Measurements from ENCODE around the gene MS4A8. TPM values are rescaled to one million over a fixed set of nuclear protein-coding genes. Genes with fewer than 3 reads are reported as not detected.
"Not testable (repeated sequence)": the region's sequence is repeated elsewhere in the genome, so short reads cannot be mapped to it uniquely, and the experiment has no call there.

MS4A8 gene
- total and polyA plus RNA-seq, 2 of the 4 experiments (the other 2 are of a cell fraction): not detected

DNA sequence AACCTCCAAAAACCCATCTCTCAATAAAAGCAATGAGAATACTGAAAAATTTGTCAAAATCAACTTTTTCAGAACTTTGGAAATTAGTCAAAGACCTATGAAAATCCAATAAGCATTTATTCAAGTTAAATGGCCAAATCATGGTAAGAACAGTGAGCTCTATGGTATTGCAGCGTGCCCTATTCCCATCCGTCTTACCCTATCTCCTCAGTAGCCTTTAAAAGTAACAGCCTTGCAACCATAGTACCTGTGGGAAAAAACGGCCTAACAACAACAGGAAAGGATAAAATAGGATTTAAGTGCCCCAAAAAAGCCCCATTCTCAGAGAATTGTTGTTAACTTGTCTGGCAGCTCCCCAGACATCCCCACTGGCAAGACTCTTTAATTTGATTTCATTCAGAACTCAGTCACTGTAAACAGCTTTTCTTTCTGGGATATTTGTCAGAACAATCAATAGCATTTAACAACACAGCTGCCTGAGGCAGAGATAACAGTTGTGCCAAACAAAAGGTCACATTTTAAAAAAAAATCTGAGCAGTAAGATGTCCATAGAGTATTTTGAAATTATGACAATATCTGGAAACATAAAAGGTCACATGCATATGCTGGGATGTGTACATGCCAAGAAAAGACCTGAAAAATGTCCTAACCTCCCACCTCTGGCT lies 18.8 kb upstream of the MS4A8 start:
- CTCF ChIA-PET: no interaction called here
- ATAC-seq (ENCODE audit: low read depth): no peak

GRCh38 chr11:60684541-60684848 lies 14.9 kb upstream of the MS4A8 start:
- H4K8ac ChIP-seq (ENCODE audit: low read depth in 2 of 2, low read length in 2 of 2); ATAC-seq (ENCODE audit: low read depth); BruUV-seq (replicated peaks); H3K4me1 ChIP-seq (ENCODE audit: control insufficient read depth, insufficient read depth, low read length); H2AK9ac ChIP-seq (replicated peaks; ENCODE audit: low read depth, low read length, poor library complexity); H2AK5ac ChIP-seq (ENCODE audit: low read depth, low read length); DNase-seq; intact Hi-C loops (cut with micrococcal nuclease); H3K23ac ChIP-seq (ENCODE audit: low read depth, low read length); H4K5ac ChIP-seq (ENCODE audit: low read depth, low read length); dilution Hi-C loops (cut with HindIII; ENCODE audit: low sequenced_read_pairs, unreplicated experiment); H2BK5ac ChIP-seq (ENCODE audit: low read depth, low read length, poor library complexity, severe bottlenecking); H3K18ac ChIP-seq (ENCODE audit: low read depth, low read length); H3K56ac ChIP-seq (ENCODE audit: extremely low read depth, insufficient read depth, low read length); H2AFZ ChIP-seq (replicated peaks; ENCODE audit: low read length, poor library complexity); H3K9ac ChIP-seq (ENCODE audit: low read depth, low read length); H3K14ac ChIP-seq (replicated peaks; ENCODE audit: low read depth, low read length); H3K27me3 ChIP-seq (ENCODE audit: control insufficient read depth, insufficient read depth, low read length); H2BK15ac ChIP-seq (ENCODE audit: low read depth, low read length); H3K9me1 ChIP-seq (ENCODE audit: insufficient read depth, low read length); H3K9me3 ChIP-seq (ENCODE audit: control insufficient read depth, insufficient read depth, low read length); POLR2A ChIA-PET (ENCODE audit: unreplicated experiment); H3K27ac ChIP-seq (ENCODE audit: insufficient read depth, low read length); H2BK20ac ChIP-seq (ENCODE audit: low read depth, low read length); H3K79me1 ChIP-seq (ENCODE audit: low read depth in 1 of 2, low read length in 2 of 2); H3K4me2 ChIP-seq (ENCODE audit: low read depth, low read length); in situ Hi-C loops (cut with MboI; ENCODE audit: low sequenced_read_pairs); H3K36me3 ChIP-seq (ENCODE audit: control insufficient read depth, insufficient read depth, low read length); H3K4me3 ChIP-seq (ENCODE audit: insufficient read depth, low read depth, low read length); CTCF ChIA-PET; H4K91ac ChIP-seq (ENCODE audit: insufficient read depth, low read depth, low read length); H2BK120ac ChIP-seq (ENCODE audit: low read depth, low read length); H3K4ac ChIP-seq (ENCODE audit: low read depth, low read length); H4K20me1 ChIP-seq (ENCODE audit: insufficient read depth, low read length): not testable (repeated sequence)
- WGBS, 2 experiments (ENCODE audit: extremely low coverage in 2 of 2, insufficient read length in 1 of 2): no CpG with 5 or more reads among the region's 2 CpGs

More for the DNA sequence above, 18.8 kb upstream of the MS4A8 start:
- Histone ChIP-seq H2AK5ac (ENCODE audit: low read depth, low read length) (no peak overlapping the region), H3K18ac (ENCODE audit: low read depth, low read length) (no peak overlapping the region), H2BK20ac (ENCODE audit: low read depth, low read length) (no peak overlapping the region), H3K4me1 (ENCODE audit: control insufficient read depth, insufficient read depth, low read length) (no peaks in the 10 kb centered on the region), H3K23ac (ENCODE audit: low read depth, low read length) (no peak overlapping the region), H4K8ac (ENCODE audit: low read depth in 2 of 2, low read length in 2 of 2) (no peak overlapping the region), H3K9me3 (ENCODE audit: control insufficient read depth, insufficient read depth, low read length) (peaks cover 6% of the 10 kb centered on the region), H3K4me3 (ENCODE audit: insufficient read depth, low read depth, low read length) (no peak overlapping the region), H4K5ac (ENCODE audit: low read depth, low read length) (no peak overlapping the region), H2AFZ (replicated peaks; ENCODE audit: low read length, poor library complexity) (no peak overlapping the region), H3K27me3 (ENCODE audit: control insufficient read depth, insufficient read depth, low read length) (no peaks in the 10 kb centered on the region), H3K4ac (ENCODE audit: low read depth, low read length) (no peak overlapping the region), H3K27ac (ENCODE audit: insufficient read depth, low read length) (no peak overlapping the region), H2BK5ac (ENCODE audit: low read depth, low read length, poor library complexity, severe bottlenecking) (no peak overlapping the region), H4K91ac (ENCODE audit: insufficient read depth, low read depth, low read length) (no peak overlapping the region), H2AK9ac (replicated peaks; ENCODE audit: low read depth, low read length, poor library complexity) (no peak overlapping the region), H3K79me1 (ENCODE audit: low read depth in 1 of 2, low read length in 2 of 2) (no peaks in the 10 kb centered on the region), H3K36me3 (ENCODE audit: control insufficient read depth, insufficient read depth, low read length) (no peaks in the 10 kb centered on the region), H4K20me1 (ENCODE audit: insufficient read depth, low read length) (no peaks in the 10 kb centered on the region), H3K9ac (ENCODE audit: low read depth, low read length) (no peak overlapping the region), H3K14ac (replicated peaks; ENCODE audit: low read depth, low read length) (no peak overlapping the region), H2BK15ac (ENCODE audit: low read depth, low read length) (no peak overlapping the region), H3K4me2 (ENCODE audit: low read depth, low read length) (no peak overlapping the region), H3K56ac (ENCODE audit: extremely low read depth, insufficient read depth, low read length) (no peak overlapping the region), H3K9me1 (ENCODE audit: insufficient read depth, low read length) (no peaks in the 10 kb centered on the region), H2BK120ac (ENCODE audit: low read depth, low read length) (no peak overlapping the region)
- in situ Hi-C loops (cut with MboI; ENCODE audit: low sequenced_read_pairs) (no loop called here), intact Hi-C loops (cut with micrococcal nuclease) (no loop called here), dilution Hi-C loops (cut with HindIII; ENCODE audit: low sequenced_read_pairs, unreplicated experiment) (no loop called here)
- WGBS, 2 experiments (ENCODE audit: extremely low coverage in 2 of 2, insufficient read length in 1 of 2): no CpG with 5 or more reads among the region's 3 CpGs
- no peak for TF ChIP-seq BHLHE40 (IDR thresholded peaks at IDR 0.05; ENCODE audit: low read depth, low read length)
- no peak for TF ChIP-seq FOS (IDR thresholded peaks at IDR 0.05; ENCODE audit: low read depth, low read length)
- no peak for TF ChIP-seq MAFK (IDR thresholded peaks at IDR 0.05; ENCODE audit: low read depth, low read length)
- BruUV-seq (replicated peaks): no TSS peak
- POLR2A ChIA-PET (ENCODE audit: unreplicated experiment): no interaction called here
- DNase-seq: no peak

Measured in IMR-90 (cell line).